ENCODE data around the gene TEX51.

Gene TEX51

GRCh38 chr2:126906781-126907180 is 8.1 kb downstream of the TEX51 start:
- Histone ChIP-seq H3K9me3 (no peaks in the 10 kb centered on the region), H3K27me3 (ENCODE audit: low read depth) (no peaks in the 10 kb centered on the region), H3K36me3 (replicated peaks) (no peaks in the 10 kb centered on the region), H3K4me3 (no peak overlapping the region), H3K4me1 (no peaks in the 10 kb centered on the region)
- in situ Hi-C loops (cut with MboI; ENCODE audit: low sequenced_read_pairs), result no loop called here
- DNase-seq (ENCODE audit: low spot score in 2 of 2), result no peak

- no peaks in the 10 kb centered on the region for H3K4me1 ChIP-seq
- H3K36me3 ChIP-seq (replicated peaks), result no peaks in the 10 kb centered on the region
- no peak for DNase-seq (ENCODE audit: low spot score in 2 of 2)
- no peak overlapping the region for H3K4me3 ChIP-seq
- H3K9me3 ChIP-seq, result no peaks in the 10 kb centered on the region
- no peaks in the 10 kb centered on the region for H3K27me3 ChIP-seq (ENCODE audit: low read depth)
- in situ Hi-C loops (cut with MboI; ENCODE audit: low sequenced_read_pairs), result no loop called here
These were observed 9.0 kb downstream of the TEX51 start for GRCh38 chr2:126907671-126908070.

- no peak overlapping the region for H3K4me3 ChIP-seq
- no peaks in the 10 kb centered on the region for H3K9me3 ChIP-seq
- H3K27me3 ChIP-seq (ENCODE audit: low read depth), result no peaks in the 10 kb centered on the region
- DNase-seq (ENCODE audit: low spot score in 2 of 2), result no peak
- no peaks in the 10 kb centered on the region for H3K4me1 ChIP-seq
- no peaks in the 10 kb centered on the region for H3K36me3 ChIP-seq (replicated peaks)
- in situ Hi-C loops (cut with MboI; ENCODE audit: low sequenced_read_pairs), result no loop called here
These were observed 10.1 kb downstream of the TEX51 start for GRCh38 chr2:126908721-126909177.

GRCh38 chr2:126909366-126909765 is 10.7 kb downstream of the TEX51 start:
- H3K4me1 ChIP-seq, result no peaks in the 10 kb centered on the region
- H3K9me3 ChIP-seq, result no peaks in the 10 kb centered on the region
- no peaks in the 10 kb centered on the region for H3K36me3 ChIP-seq (replicated peaks)
- no peaks in the 10 kb centered on the region for H3K27me3 ChIP-seq (ENCODE audit: low read depth)
- in situ Hi-C loops (cut with MboI; ENCODE audit: low sequenced_read_pairs), result no loop called here
- no peak overlapping the region for H3K4me3 ChIP-seq
- DNase-seq (ENCODE audit: low spot score in 2 of 2), result no peak

GRCh38 chr2:126909781-126910180 is 11.1 kb downstream of the TEX51 start:
- no peaks in the 10 kb centered on the region for H3K4me1 ChIP-seq
- DNase-seq (ENCODE audit: low spot score in 2 of 2), result no peak
- H3K4me3 ChIP-seq, result no peak overlapping the region

GRCh38 chr2:126910637-126911036 is 11.9 kb downstream of the TEX51 start:
- Histone ChIP-seq H3K9me3 (no peaks in the 10 kb centered on the region), H3K36me3 (replicated peaks) (no peaks in the 10 kb centered on the region), H3K4me1 (no peaks in the 10 kb centered on the region), H3K4me3 (no peak overlapping the region), H3K27me3 (ENCODE audit: low read depth) (no peaks in the 10 kb centered on the region)
- no peak for DNase-seq (ENCODE audit: low spot score in 2 of 2)
- in situ Hi-C loops (cut with MboI; ENCODE audit: low sequenced_read_pairs), result no loop called here

More at GRCh38 chr2:126909781-126910180, 11.1 kb downstream of the TEX51 start:
- in situ Hi-C loops (cut with MboI; ENCODE audit: low sequenced_read_pairs), result no loop called here
- H3K27me3 ChIP-seq (ENCODE audit: low read depth), result no peaks in the 10 kb centered on the region
- H3K36me3 ChIP-seq (replicated peaks), result no peaks in the 10 kb centered on the region
- no peaks in the 10 kb centered on the region for H3K9me3 ChIP-seq

- no peak for DNase-seq (ENCODE audit: low spot score in 2 of 2)
- no peaks in the 10 kb centered on the region for H3K27me3 ChIP-seq (ENCODE audit: low read depth)
These were observed 12.6 kb downstream of the TEX51 start for GRCh38 chr2:126911111-126911796.

GRCh38 chr2:126912201-126912600 is 13.5 kb downstream of the TEX51 start:
- no peaks in the 10 kb centered on the region for H3K9me3 ChIP-seq
- in situ Hi-C loops (cut with MboI; ENCODE audit: low sequenced_read_pairs), result no loop called here
- H3K4me1 ChIP-seq, result no peaks in the 10 kb centered on the region
- DNase-seq (ENCODE audit: low spot score in 2 of 2), result no peak
- H3K27me3 ChIP-seq (ENCODE audit: low read depth), result no peaks in the 10 kb centered on the region
- H3K36me3 ChIP-seq (replicated peaks), result no peaks in the 10 kb centered on the region
- no peak overlapping the region for H3K4me3 ChIP-seq

More at GRCh38 chr2:126911111-126911796, 12.6 kb downstream of the TEX51 start:
- Histone ChIP-seq H3K9me3 (no peaks in the 10 kb centered on the region), H3K36me3 (replicated peaks) (no peaks in the 10 kb centered on the region), H3K4me3 (no peak overlapping the region), H3K4me1 (no peaks in the 10 kb centered on the region)
- in situ Hi-C loops (cut with MboI; ENCODE audit: low sequenced_read_pairs), result no loop called here

GRCh38 chr2:126913329-126913728 is 14.6 kb downstream of the TEX51 start:
- Histone ChIP-seq H3K4me3 (no peak overlapping the region), H3K36me3 (replicated peaks) (no peaks in the 10 kb centered on the region), H3K4me1 (no peaks in the 10 kb centered on the region), H3K27me3 (ENCODE audit: low read depth) (no peaks in the 10 kb centered on the region), H3K9me3 (no peaks in the 10 kb centered on the region)
- DNase-seq (ENCODE audit: low spot score in 2 of 2), result no peak
- in situ Hi-C loops (cut with MboI; ENCODE audit: low sequenced_read_pairs), result no loop called here

- DNase-seq (ENCODE audit: low spot score in 2 of 2), result no peak
- H3K4me3 ChIP-seq, result no peak overlapping the region
- no peaks in the 10 kb centered on the region for H3K9me3 ChIP-seq
- no peaks in the 10 kb centered on the region for H3K4me1 ChIP-seq
- no peaks in the 10 kb centered on the region for H3K27me3 ChIP-seq (ENCODE audit: low read depth)
- in situ Hi-C loops (cut with MboI; ENCODE audit: low sequenced_read_pairs), result no loop called here
- no peaks in the 10 kb centered on the region for H3K36me3 ChIP-seq (replicated peaks)
These were observed 15.4 kb downstream of the TEX51 start for GRCh38 chr2:126913881-126914615.

- Histone ChIP-seq H3K9me3 (no peaks in the 10 kb centered on the region), H3K4me3 (no peak overlapping the region), H3K4me1 (no peaks in the 10 kb centered on the region), H3K27me3 (ENCODE audit: low read depth) (no peaks in the 10 kb centered on the region), H3K36me3 (replicated peaks) (no peaks in the 10 kb centered on the region)
- in situ Hi-C loops (cut with MboI; ENCODE audit: low sequenced_read_pairs), result no loop called here
- no peak for DNase-seq (ENCODE audit: low spot score in 2 of 2)
These were observed 16.3 kb downstream of the TEX51 start for GRCh38 chr2:126914811-126915500.

GRCh38 chr2:126915903-126916302 is 17.2 kb downstream of the TEX51 start:
- Histone ChIP-seq H3K27me3 (ENCODE audit: low read depth) (no peaks in the 10 kb centered on the region), H3K4me1 (no peaks in the 10 kb centered on the region), H3K36me3 (replicated peaks) (no peaks in the 10 kb centered on the region), H3K9me3 (no peaks in the 10 kb centered on the region), H3K4me3 (no peak overlapping the region)
- in situ Hi-C loops (cut with MboI; ENCODE audit: low sequenced_read_pairs), result no loop called here
- DNase-seq (ENCODE audit: low spot score in 2 of 2), result no peak

- H3K36me3 ChIP-seq (replicated peaks), result no peaks in the 10 kb centered on the region
- no peaks in the 10 kb centered on the region for H3K4me1 ChIP-seq
- in situ Hi-C loops (cut with MboI; ENCODE audit: low sequenced_read_pairs), result no loop called here
- H3K27me3 ChIP-seq (ENCODE audit: low read depth), result no peaks in the 10 kb centered on the region
- H3K4me3 ChIP-seq, result no peak overlapping the region
- DNase-seq (ENCODE audit: low spot score in 2 of 2), result no peak
- H3K9me3 ChIP-seq, result no peaks in the 10 kb centered on the region
These were observed 18.1 kb downstream of the TEX51 start for GRCh38 chr2:126916744-126917143.

GRCh38 chr2:126921066-126921465 is 22.4 kb downstream of the TEX51 start:
- no peaks in the 10 kb centered on the region for H3K27me3 ChIP-seq (ENCODE audit: low read depth)
- H3K4me1 ChIP-seq, result no peaks in the 10 kb centered on the region
- no peaks in the 10 kb centered on the region for H3K9me3 ChIP-seq
- DNase-seq (ENCODE audit: low spot score in 2 of 2), result no peak
- in situ Hi-C loops (cut with MboI; ENCODE audit: low sequenced_read_pairs), result no loop called here
- no peaks in the 10 kb centered on the region for H3K36me3 ChIP-seq (replicated peaks)
- H3K4me3 ChIP-seq, result no peak overlapping the region

All from HAP-1 (cell line).